Fibroblast of lung (primary cell): ENCODE data around the gene WDR47. TPM values are rescaled to one million over a fixed set of nuclear protein-coding genes. Genes with fewer than 3 reads are reported as not detected.

Experiments
- DNase-seq, 2 donors: peaks; one replicate each; pipeline versions ENCODE4 v3.0.0 to v3.0.0-alpha.2; 2010; ENCODE audit warnings: low read depth in 2 of 2
- H2AFZ ChIP-seq: 2 replicates; pipeline ENCODE4 v1.5.1; 2012; ENCODE audit warnings: low read length, control low read depth, inconsistent platforms
- H3K27ac ChIP-seq: 2 replicates; pipeline ENCODE4 v1.5.1; 2011; ENCODE audit warnings: low read length, control low read depth; ENCODE audit not compliant: insufficient read depth
- H3K27me3 ChIP-seq: 2 replicates; pipeline ENCODE4 v1.5.1; 2011; ENCODE audit warnings: mild to moderate bottlenecking, low read length; ENCODE audit not compliant: control insufficient read depth, insufficient read depth
- H3K36me3 ChIP-seq: 2 replicates; pipeline ENCODE4 v1.5.1; 2011; ENCODE audit warnings: low read length; ENCODE audit not compliant: control insufficient read depth, insufficient read depth
- H3K4me1 ChIP-seq: 2 replicates; pipeline ENCODE4 v1.5.1; 2011; ENCODE audit warnings: low read length; ENCODE audit not compliant: control insufficient read depth, insufficient read depth; ENCODE audit errors: extremely low read depth
- H3K4me2 ChIP-seq: 2 replicates; pipeline ENCODE4 v1.5.1; 2011; ENCODE audit warnings: low read length, control low read depth; ENCODE audit not compliant: insufficient read depth; ENCODE audit errors: extremely low read depth
- H3K4me3 ChIP-seq, 4 experiments: fragments of 200-600 bp in 1 of 4; sonication (generic) in 1 of 4; replicated peaks in 1 of 4; 2 replicates each; pipeline ENCODE4 v1.5.1; 2011 to 2016; ENCODE audit warnings: low read length in 4 of 4, low read depth in 3 of 4, mild to moderate bottlenecking in 3 of 4, control low read depth in 2 of 4, inconsistent platforms in 1 of 4, mixed read lengths in 1 of 4; ENCODE audit not compliant: insufficient read depth in 1 of 4; ENCODE audit errors: control extremely low read depth in 1 of 4
- H3K79me2 ChIP-seq: 2 replicates; pipeline ENCODE4 v1.5.1; 2012; ENCODE audit warnings: mild to moderate bottlenecking, low read length, inconsistent platforms; ENCODE audit not compliant: control insufficient read depth, insufficient read depth
- H3K9ac ChIP-seq: 2 replicates; pipeline ENCODE4 v1.5.1; 2011; ENCODE audit warnings: mild to moderate bottlenecking, low read length, control low read depth; ENCODE audit not compliant: insufficient read depth
- H3K9me3 ChIP-seq: 2 replicates; pipeline ENCODE4 v1.5.1; 2012; ENCODE audit warnings: low read depth, low read length; ENCODE audit not compliant: control insufficient read depth, insufficient read depth
- H4K20me1 ChIP-seq: 2 replicates; pipeline ENCODE4 v1.5.1; 2011; ENCODE audit warnings: low read length; ENCODE audit not compliant: control insufficient read depth, insufficient read depth; ENCODE audit errors: extremely low read depth
- CTCF ChIP-seq, 2 donors: IDR thresholded peaks in 1 of 2; conservative IDR thresholded peaks in 1 of 2; 1 replicate in 1 of 2; 2 replicates in 1 of 2; pipeline ENCODE4 v1.5.1; 2011 to 2012; ENCODE audit warnings: low read length in 2 of 2, control low read depth in 1 of 2, inconsistent platforms in 1 of 2, low read depth in 1 of 2, mild to moderate bottlenecking in 1 of 2
- EZH2 ChIP-seq: IDR thresholded peaks from 2 replicates; pipeline ENCODE4 v1.5.1; 2012; ENCODE audit warnings: low read length, control low read depth, mild to moderate bottlenecking; ENCODE audit errors: missing control alignments
- polyA plus RNA-seq, 2 donors: library from polyadenylated mRNA; depleted of rRNA in 1 of 2; stranded (reverse) in 1 of 2; unstranded in 1 of 2; fragments of >200 nt; gene quantifications; 2 replicates each; pipeline ENCODE4 v1.2.1, GENCODE V29; 2011 to 2012; ENCODE audit warnings: missing spikeins in 1 of 2
- total RNA-seq: library from RNA; depleted of rRNA; stranded (reverse); fragments of >200 nt; gene quantifications from 2 replicates; pipeline ENCODE4 v1.2.1, GENCODE V29; 2014

Gene WDR47
- total and polyA plus RNA-seq, 2 donors (not counting 1 experiment from before 2014, with no cell fraction given): 19.7 to 22.6 TPM

GRCh38 chr1:108955881-108956280 is 86.0 kb downstream of the WDR47 start:
- Histone ChIP-seq H4K20me1 (no peaks in the 10 kb centered on the region), H3K4me3 (no peak overlapping the region), H3K4me2 (no peak overlapping the region), H3K79me2 (peaks cover 30% of the 10 kb centered on the region), H3K36me3 (no peaks in the 10 kb centered on the region), H3K4me1 (no peaks in the 10 kb centered on the region), H3K9ac (no peak overlapping the region), H3K27me3 (no peaks in the 10 kb centered on the region), H3K9me3 (no peaks in the 10 kb centered on the region), H2AFZ (no peak overlapping the region), H3K27ac (no peak overlapping the region)
- no peak for DNase-seq
- TF ChIP-seq EZH2 (no peak), CTCF (conservative IDR thresholded peaks at IDR 0.05 in 1 of 2, IDR thresholded peaks at IDR 0.05 in 1 of 2; ENCODE audit: low read depth in 1 of 2, low read length in 2 of 2) (no peak)

- Histone ChIP-seq H3K36me3 (no peaks in the 10 kb centered on the region), H3K27me3 (no peaks in the 10 kb centered on the region), H3K4me2 (no peak overlapping the region), H3K4me3 (no peak overlapping the region), H4K20me1 (no peaks in the 10 kb centered on the region), H3K27ac (no peak overlapping the region), H3K4me1 (no peaks in the 10 kb centered on the region), H3K9me3 (no peaks in the 10 kb centered on the region), H3K9ac (no peak overlapping the region), H2AFZ (no peak overlapping the region), H3K79me2 (peaks cover 28% of the 10 kb centered on the region)
- no peak for DNase-seq
- TF ChIP-seq EZH2 (no peak), CTCF (conservative IDR thresholded peaks at IDR 0.05 in 1 of 2, IDR thresholded peaks at IDR 0.05 in 1 of 2; ENCODE audit: low read depth in 1 of 2, low read length in 2 of 2) (no peak)
Observed at GRCh38 chr1:108955111-108955510, 86.8 kb downstream of the WDR47 start.

- no peaks in the 10 kb centered on the region for H3K4me1 ChIP-seq
- H4K20me1 ChIP-seq: no peaks in the 10 kb centered on the region
- H3K79me2 ChIP-seq: peaks cover 27% of the 10 kb centered on the region
- no peak for DNase-seq
- H3K36me3 ChIP-seq: no peaks in the 10 kb centered on the region
- H3K4me3 ChIP-seq: no peak overlapping the region
- no peak overlapping the region for H3K4me2 ChIP-seq
- TF ChIP-seq EZH2 (no peak), CTCF (conservative IDR thresholded peaks at IDR 0.05 in 1 of 2, IDR thresholded peaks at IDR 0.05 in 1 of 2; ENCODE audit: low read depth in 1 of 2, low read length in 2 of 2) (no peak)
- no peak overlapping the region for H3K27ac ChIP-seq
- H3K27me3 ChIP-seq: no peaks in the 10 kb centered on the region
- no peaks in the 10 kb centered on the region for H3K9me3 ChIP-seq
- H3K9ac ChIP-seq: no peak overlapping the region
- no peak overlapping the region for H2AFZ ChIP-seq
Observed at GRCh38 chr1:108953452-108953851, 88.5 kb downstream of the WDR47 start.
